Gastroesophageal sphincter (tissue), 4 donors: ENCODE measurements around the gene CTIF. TPM values are rescaled to one million over a fixed set of nuclear protein-coding genes. Genes with fewer than 3 reads are reported as not detected.

Experiments used
- ATAC-seq: fragments of 150-250 bp; one replicate; pipeline ENCODE4 v1.9.1; 2016; ENCODE audit warnings: mild to moderate bottlenecking, moderate library complexity
- H3K27ac ChIP-seq, 4 donors: fragments of 200-600 bp; sonication (generic) in 3 of 4; 1 replicate in 3 of 4; 2 replicates in 1 of 4; pipeline ENCODE4 v1.5.1; 2016 to 2019
- H3K27me3 ChIP-seq: fragments of 200-600 bp; sonication (generic); one replicate; pipeline ENCODE4 v1.5.1; 2019
- H3K36me3 ChIP-seq, 2 donors: fragments of 200-600 bp; sonication (generic); one replicate each; pipeline ENCODE4 v1.5.1; 2019; ENCODE audit warnings: control low read depth in 1 of 2
- H3K4me1 ChIP-seq, 3 donors: fragments of 200-600 bp; sonication (generic); 1 replicate in 2 of 3; 2 replicates in 1 of 3; pipeline ENCODE4 v1.5.1; 2016 to 2019; ENCODE audit warnings: control low read depth in 2 of 3
- H3K4me3 ChIP-seq, 2 donors: fragments of 200-600 bp; sonication (generic); one replicate each; pipeline ENCODE4 v1.5.1; 2019; ENCODE audit warnings: mild to moderate bottlenecking in 1 of 2, moderate library complexity in 1 of 2
- H3K9me3 ChIP-seq, 3 donors: fragments of 200-600 bp; sonication (generic); one replicate each; pipeline ENCODE4 v1.5.1; 2017 to 2019; ENCODE audit warnings: control low read depth in 2 of 3
- EP300 ChIP-seq: sonication (generic); formaldehyde crosslinking; IDR thresholded peaks from one replicate; pipeline ENCODE4 v1.6.1; 2017; ENCODE audit warnings: antibody characterized with exemption, mild to moderate bottlenecking
- POLR2A ChIP-seq, 2 donors: fragments of 450-650 bp; IDR thresholded peaks; one replicate each; pipeline ENCODE4 v1.6.1; 2017; ENCODE audit warnings: antibody characterized with exemption in 2 of 2, mild to moderate bottlenecking in 2 of 2, moderate library complexity in 1 of 2
- POLR2AphosphoS5 ChIP-seq: sonication (generic); formaldehyde crosslinking; IDR thresholded peaks from one replicate; pipeline ENCODE4 v1.6.1; 2017; ENCODE audit warnings: antibody characterized with exemption
- WGBS, 2 donors: methylation state at CpG; one replicate each; pipeline ENCODE4 v1.1.5; 2018; ENCODE audit warnings: low coverage in 1 of 2; 5-methylcytosine and 5-hydroxymethylcytosine counted together
- total RNA-seq, 4 donors: library from RNA; depleted of rRNA; stranded (reverse); fragments of >200 nt; gene quantifications; one replicate each; pipeline ENCODE4 v1.1.0, GENCODE V29; 2016
- TF ChIP-seq, protein P1 (sequence below), 4 experiments: fragments of 200-600 bp in 2 of 4; fragments of 450-650 bp in 2 of 4; sonication (generic) in 1 of 4; IDR thresholded peaks; one replicate each; pipeline ENCODE4 v1.5.1; 2017 to 2019; ENCODE audit warnings: antibody characterized with exemption in 4 of 4, mild to moderate bottlenecking in 2 of 4, moderate library complexity in 2 of 4

The CTIF gene
- total RNA-seq, 4 donors from 2014 or later = 31.4 to 124 (median 78.1) TPM

DNA sequence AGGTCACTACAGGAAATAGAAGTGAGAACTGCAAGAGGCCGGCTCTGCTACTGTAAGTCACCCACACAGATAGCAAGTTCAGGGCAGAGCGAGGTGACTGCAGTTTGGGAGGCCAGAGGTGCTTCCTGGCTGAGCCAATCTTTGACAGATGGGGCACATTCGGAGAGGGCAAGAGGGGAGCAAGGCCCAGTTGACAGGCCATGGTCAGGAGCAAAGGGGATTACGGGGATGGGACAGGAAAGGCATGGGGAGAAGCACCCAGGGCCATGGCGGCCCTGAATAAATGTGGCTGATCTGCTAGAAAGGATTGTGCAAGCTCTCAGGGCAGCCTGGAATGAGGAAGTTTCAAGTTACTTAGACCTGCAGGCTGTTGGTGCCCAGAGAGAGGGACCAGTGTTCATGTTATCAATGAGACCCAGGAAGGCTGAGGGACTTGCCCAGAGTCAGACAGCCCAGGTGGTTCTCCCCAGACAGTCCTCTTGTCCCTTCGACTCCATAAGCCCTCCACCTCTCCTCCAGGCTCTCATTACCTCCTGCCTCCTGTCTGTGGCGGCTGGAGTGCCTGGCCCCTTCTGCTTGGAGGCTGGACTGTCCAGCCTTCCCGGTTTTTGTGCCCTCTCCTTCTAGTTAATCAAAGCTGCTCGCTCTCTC lies 123.3 kb downstream of the CTIF start:
- no peak for ATAC-seq
- 68 to 76% methylated on average over 4 to 6 of the region's 9 CpGs for WGBS, 2 donors
- TF ChIP-seq, protein P1, sequence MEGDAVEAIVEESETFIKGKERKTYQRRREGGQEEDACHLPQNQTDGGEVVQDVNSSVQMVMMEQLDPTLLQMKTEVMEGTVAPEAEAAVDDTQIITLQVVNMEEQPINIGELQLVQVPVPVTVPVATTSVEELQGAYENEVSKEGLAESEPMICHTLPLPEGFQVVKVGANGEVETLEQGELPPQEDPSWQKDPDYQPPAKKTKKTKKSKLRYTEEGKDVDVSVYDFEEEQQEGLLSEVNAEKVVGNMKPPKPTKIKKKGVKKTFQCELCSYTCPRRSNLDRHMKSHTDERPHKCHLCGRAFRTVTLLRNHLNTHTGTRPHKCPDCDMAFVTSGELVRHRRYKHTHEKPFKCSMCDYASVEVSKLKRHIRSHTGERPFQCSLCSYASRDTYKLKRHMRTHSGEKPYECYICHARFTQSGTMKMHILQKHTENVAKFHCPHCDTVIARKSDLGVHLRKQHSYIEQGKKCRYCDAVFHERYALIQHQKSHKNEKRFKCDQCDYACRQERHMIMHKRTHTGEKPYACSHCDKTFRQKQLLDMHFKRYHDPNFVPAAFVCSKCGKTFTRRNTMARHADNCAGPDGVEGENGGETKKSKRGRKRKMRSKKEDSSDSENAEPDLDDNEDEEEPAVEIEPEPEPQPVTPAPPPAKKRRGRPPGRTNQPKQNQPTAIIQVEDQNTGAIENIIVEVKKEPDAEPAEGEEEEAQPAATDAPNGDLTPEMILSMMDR (IDR thresholded peaks at IDR 0.05) = peak in 1 of 4 experiments; percentile 15
- no peak for TF ChIP-seq EP300
- H3K4me3 ChIP-seq = no peak overlapping the region
- no peaks in the 10 kb centered on the region for H3K27me3 ChIP-seq
- peaks cover 0 to 45% (median 4%) of the 10 kb centered on the region in 3 donors for H3K4me1 ChIP-seq
- H3K36me3 ChIP-seq = peaks cover 0 to 23% of the 10 kb centered on the region in 2 donors
- peaks cover 0 to 4% (median 0%) of the 10 kb centered on the region in 3 donors for H3K9me3 ChIP-seq
- H3K27ac ChIP-seq = peak overlapping the region in 3 of 4 donors; percentile 29 to 61 (median 37)

DNA sequence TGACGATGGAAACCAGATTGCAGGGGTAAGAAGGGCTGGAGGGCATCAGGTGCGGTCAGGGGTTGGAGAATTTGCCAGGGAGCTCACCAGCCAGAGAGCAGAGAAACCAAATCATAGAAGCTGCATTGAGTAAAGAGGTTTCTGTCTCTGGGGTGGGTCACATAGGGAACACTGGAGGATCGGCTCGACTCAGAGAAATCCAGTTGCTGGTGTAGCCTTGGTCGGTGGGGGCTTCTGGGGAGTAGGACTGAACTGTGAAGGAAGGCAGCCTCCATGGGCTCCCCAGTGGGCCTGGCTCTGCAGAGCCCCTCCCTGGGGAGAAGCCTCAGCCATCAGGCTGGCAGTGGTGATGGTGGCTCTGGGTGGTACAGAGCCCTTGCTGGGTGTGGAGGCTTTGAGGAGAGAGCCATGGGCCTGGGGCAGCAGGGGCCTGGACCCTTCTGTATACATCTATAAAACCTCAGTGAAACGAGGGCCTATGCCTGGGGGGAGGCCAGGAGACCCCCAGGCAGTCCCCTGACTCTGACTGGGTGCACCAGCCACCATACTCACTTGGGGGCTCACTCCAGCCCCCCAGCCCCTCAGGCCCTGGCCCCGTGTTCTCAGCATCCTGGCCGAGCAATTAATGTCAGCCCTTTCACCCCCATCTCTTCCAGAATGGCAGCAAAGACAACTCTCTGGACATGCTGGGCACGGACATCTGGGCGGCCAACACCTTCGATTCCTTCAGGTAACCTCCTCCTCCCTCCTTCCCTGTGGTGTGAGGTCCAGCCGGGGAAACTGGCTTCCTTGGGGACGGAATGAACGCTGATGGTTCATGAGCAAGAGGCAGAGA lies 124.5 kb downstream of the CTIF start:
- no peak for TF ChIP-seq EP300
- no peak for TF ChIP-seq POLR2AphosphoS5
- TF ChIP-seq POLR2A (IDR thresholded peaks at IDR 0.05) = no peak
- TF ChIP-seq, protein P1 (IDR thresholded peaks at IDR 0.05) = no peak
- no peak for ATAC-seq
- Histone ChIP-seq H3K27me3 (no peaks in the 10 kb centered on the region), H3K4me3 (no peak overlapping the region), H3K36me3 (peaks cover 0 to 35% of the 10 kb centered on the region in 2 donors), H3K27ac (peak overlapping the region in 2 of 4 donors; percentile 23 to 49), H3K4me1 (peaks cover 0 to 40% (median 0%) of the 10 kb centered on the region in 3 donors), H3K9me3 (peaks cover 0 to 4% (median 0%) of the 10 kb centered on the region in 3 donors)
- 86 to 93% methylated on average over 5 to 6 of the region's 14 CpGs for WGBS, 2 donors

DNA sequence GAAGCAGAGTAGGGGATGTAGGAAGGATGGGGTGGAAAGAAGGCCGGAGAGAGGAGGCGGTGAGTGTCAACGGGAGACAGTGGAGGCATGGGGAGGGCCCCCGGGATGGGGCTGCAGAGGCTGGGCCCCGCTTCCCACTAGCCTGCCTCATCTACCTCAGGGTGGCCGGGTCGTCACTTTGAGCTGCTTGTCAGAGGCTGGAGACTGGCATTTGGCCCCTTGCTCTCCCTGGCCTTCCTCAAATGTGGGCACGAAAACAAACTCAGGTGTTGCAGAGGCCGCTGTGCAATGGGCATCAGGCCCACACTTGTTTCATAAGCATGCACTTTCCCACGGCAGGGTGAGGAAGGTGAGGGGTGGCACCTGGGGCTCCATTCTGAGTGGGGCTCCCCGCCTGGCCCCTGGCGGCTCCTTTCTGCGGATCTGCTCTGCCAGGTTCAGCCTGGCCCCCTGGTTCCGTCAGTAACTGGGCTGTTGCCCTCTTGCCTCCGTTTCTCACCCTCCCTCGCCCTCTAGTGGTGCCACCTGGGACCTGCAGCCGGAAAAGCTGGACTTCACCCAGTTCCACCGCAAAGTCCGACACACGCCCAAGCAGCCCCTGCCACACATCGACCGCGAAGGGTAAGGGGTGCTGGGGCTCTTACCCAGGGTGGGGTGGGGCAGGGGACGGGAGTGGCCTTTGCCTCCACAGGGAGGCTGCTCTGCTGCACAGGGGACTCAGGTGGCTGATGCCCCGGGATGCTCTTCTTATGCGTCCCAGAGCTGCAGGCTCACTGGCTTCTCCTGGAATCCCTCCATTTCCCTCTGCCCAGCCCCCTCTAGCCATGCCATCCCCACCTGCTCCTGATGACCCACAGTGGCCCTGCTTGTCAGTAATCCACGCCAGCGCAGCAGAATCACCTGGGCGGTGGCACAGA lies 125.4 kb downstream of the CTIF start:
- 28 to 60% methylated on average over 2 to 4 of the region's 29 CpGs for WGBS, 2 donors
- peak overlapping the region in 1 of 4 donors; percentile 49 for H3K27ac ChIP-seq
- peaks cover 0 to 40% (median 0%) of the 10 kb centered on the region in 3 donors for H3K4me1 ChIP-seq
- no peak overlapping the region for H3K4me3 ChIP-seq
- peaks cover 0 to 4% (median 0%) of the 10 kb centered on the region in 3 donors for H3K9me3 ChIP-seq
- H3K27me3 ChIP-seq = no peaks in the 10 kb centered on the region
- TF ChIP-seq POLR2AphosphoS5 (peak; percentile 51), EP300 (no peak)
- TF ChIP-seq, protein P1 (IDR thresholded peaks at IDR 0.05) = peak in 3 of 4 experiments; percentile 87 to 97 (median 92)
- peak; percentile 63 for ATAC-seq
- H3K36me3 ChIP-seq = peaks cover 0 to 41% of the 10 kb centered on the region in 2 donors

DNA sequence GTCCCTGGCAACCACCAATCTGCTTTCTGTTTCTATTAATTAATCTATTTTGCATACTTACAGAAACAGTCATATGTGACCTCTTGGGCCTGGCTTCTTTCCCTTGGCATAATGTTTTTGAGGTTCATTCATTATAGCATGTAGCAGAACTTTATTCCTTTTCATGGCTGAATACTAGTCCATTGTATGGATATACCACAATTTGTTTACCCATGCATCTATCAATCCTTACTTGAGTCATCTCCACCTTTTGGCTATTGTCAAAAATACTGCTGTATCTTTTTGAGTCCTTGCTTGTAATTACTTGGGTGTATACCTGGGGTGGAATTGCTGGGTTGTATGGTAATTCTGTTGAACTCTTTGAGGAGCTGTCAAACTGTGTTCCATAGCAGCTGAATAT lies 126.8 kb downstream of the CTIF start:
- Histone ChIP-seq H3K4me1 (peaks cover 0 to 36% (median 0%) of the 10 kb centered on the region in 3 donors), H3K4me3 (no peak overlapping the region), H3K36me3 (peaks cover 0 to 50% of the 10 kb centered on the region in 2 donors), H3K9me3 (peaks cover 0 to 4% (median 0%) of the 10 kb centered on the region in 3 donors), H3K27me3 (no peaks in the 10 kb centered on the region), H3K27ac (no peak overlapping the region)
- TF ChIP-seq POLR2AphosphoS5 (no peak), POLR2A (IDR thresholded peaks at IDR 0.05) (no peak), EP300 (no peak)
- TF ChIP-seq, protein P1 (IDR thresholded peaks at IDR 0.05) = no peak
- ATAC-seq = no peak
